Measurements from ENCODE around the gene HPGD.

GRCh38 chr4:174479140-174479539, 43.1 kb downstream of the HPGD start:
- TF ChIP-seq POLR2A (IDR thresholded peaks at IDR 0.05) (no peak), CTCF (IDR thresholded peaks at IDR 0.05) (no peak)
